ENCODE measurements around the gene CCDC92.

Gene CCDC92

DNA sequence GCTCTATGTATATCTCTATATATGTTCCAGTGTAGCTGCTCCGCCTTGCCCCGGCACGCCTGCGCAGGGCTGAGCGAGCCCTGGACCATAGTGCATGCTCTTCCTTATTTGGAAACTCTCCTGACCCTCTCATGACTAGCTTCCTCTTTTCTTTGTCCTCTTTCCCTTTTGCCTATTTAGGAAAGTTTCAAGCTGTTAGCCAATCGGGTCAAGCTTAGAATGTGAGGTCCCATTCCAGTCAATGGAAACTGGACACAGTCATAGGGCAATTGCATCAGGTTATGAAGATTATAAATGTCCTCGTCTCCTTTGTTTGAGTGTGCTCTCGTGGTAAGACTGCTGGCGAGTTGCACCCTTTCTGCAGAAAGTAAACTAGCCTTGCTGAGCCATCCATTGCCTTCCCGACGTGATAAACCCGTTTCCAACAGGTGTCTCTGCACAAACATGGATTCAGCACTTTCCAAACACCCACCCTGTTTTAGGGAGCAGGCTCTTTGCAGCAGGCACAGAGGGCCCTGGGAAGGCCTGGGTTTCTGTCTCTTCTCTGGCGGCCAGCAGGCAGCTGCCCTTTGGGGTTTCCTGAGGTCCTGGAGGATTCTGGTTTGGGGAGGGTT lies 30.9 kb downstream of the CCDC92 start:
- peak; percentile 26 for DNase-seq (ENCODE audit: low read depth)
- no peak overlapping the region for H3K4me3 ChIP-seq (ENCODE audit: low read depth, low read length)
- TF ChIP-seq, protein P1, sequence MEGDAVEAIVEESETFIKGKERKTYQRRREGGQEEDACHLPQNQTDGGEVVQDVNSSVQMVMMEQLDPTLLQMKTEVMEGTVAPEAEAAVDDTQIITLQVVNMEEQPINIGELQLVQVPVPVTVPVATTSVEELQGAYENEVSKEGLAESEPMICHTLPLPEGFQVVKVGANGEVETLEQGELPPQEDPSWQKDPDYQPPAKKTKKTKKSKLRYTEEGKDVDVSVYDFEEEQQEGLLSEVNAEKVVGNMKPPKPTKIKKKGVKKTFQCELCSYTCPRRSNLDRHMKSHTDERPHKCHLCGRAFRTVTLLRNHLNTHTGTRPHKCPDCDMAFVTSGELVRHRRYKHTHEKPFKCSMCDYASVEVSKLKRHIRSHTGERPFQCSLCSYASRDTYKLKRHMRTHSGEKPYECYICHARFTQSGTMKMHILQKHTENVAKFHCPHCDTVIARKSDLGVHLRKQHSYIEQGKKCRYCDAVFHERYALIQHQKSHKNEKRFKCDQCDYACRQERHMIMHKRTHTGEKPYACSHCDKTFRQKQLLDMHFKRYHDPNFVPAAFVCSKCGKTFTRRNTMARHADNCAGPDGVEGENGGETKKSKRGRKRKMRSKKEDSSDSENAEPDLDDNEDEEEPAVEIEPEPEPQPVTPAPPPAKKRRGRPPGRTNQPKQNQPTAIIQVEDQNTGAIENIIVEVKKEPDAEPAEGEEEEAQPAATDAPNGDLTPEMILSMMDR (conservative IDR thresholded peaks at IDR 0.05; ENCODE audit: low read depth, low read length) = no peak

DNA sequence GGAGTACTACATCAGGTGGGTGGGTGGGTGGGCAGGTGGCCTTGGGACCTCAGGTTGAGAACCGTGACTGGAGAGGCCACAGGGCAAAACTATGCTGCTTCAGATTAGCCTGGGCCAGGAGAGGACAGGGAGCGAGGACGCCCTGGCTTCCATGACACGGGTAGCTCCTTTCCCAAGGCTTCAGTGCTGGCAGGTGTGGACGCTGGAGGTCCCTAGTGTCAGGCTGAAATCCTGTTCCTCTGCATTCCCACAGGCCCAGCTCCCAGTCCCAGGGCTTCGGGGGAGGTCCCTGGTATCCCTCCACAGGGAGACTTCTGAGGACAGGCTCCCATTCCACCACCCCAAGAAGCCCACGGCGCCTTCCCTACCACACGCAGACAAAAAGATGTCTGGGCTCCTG lies 31.6 kb downstream of the CCDC92 start:
- TF ChIP-seq, protein P1 (conservative IDR thresholded peaks at IDR 0.05; ENCODE audit: low read depth, low read length) = no peak
- DNase-seq (ENCODE audit: low read depth) = no peak
- H3K4me3 ChIP-seq (ENCODE audit: low read depth, low read length) = no peak overlapping the region

DNA sequence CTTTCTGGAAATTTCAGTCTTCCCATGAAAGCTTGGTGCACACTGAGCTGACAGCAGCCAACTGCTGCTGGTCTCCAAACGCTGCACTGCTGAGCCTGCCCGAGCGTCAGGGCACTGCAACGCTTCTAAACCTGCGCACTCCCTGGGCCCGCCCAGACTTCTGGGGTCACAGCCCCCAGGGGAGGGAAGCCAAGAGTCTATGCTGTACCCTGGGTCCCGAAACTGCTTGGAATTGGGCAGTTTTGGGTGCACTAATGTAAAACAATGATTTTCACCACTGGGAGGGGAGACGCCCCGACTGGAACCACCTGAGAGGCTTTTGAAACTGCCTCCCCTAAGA lies 32.0 kb downstream of the CCDC92 start:
- no peak overlapping the region for H3K4me3 ChIP-seq (ENCODE audit: low read depth, low read length)
- TF ChIP-seq, protein P1 (conservative IDR thresholded peaks at IDR 0.05; ENCODE audit: low read depth, low read length) = no peak
- DNase-seq (ENCODE audit: low read depth) = no peak

DNA sequence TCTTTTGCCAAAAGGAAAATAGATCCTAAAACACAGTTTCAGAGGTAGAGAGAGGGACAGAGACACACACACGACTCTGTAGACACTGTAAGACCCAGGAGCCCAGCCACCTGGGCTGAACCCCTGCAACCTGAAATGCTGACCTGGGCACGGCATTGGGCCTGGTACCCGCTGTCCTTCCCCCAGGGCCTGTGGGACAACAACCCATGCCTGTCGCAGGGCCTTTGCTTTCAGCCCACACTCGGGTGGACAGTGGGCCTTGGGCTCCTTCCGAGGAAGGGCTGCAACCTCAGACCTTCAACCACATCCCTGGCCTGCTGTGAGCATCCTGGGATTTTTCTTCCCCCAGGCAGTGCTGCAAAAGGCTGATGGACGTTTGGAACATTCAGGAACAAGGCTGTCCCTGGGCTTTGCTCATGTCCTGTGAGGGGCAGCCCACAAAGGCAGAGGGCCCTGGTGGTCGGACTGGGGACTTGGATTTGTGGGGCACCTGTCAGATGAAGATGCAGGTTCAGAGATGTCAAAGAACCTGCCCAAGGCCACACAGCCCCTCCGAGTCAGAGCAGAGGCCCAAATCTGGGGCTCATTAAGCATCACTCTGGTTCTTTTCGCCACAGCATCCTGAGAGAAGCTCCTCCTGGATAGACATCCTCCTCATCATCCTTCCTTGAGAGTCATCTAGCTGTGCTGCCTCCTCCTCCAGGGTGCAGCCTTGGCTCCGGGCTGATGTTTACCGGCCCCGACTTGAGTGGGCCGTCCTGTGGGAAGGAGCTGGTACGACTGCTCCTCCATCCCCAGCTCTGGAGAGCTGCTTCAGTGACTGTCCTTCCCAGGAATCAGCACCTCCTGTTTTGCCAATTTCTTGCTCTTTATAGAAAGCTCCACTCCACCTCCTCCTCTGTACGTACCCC lies 32.7 kb downstream of the CCDC92 start:
- DNase-seq (ENCODE audit: low read depth) = no peak
- H3K4me3 ChIP-seq (ENCODE audit: low read depth, low read length) = no peak overlapping the region
- TF ChIP-seq, protein P1 (conservative IDR thresholded peaks at IDR 0.05; ENCODE audit: low read depth, low read length) = no peak

DNA sequence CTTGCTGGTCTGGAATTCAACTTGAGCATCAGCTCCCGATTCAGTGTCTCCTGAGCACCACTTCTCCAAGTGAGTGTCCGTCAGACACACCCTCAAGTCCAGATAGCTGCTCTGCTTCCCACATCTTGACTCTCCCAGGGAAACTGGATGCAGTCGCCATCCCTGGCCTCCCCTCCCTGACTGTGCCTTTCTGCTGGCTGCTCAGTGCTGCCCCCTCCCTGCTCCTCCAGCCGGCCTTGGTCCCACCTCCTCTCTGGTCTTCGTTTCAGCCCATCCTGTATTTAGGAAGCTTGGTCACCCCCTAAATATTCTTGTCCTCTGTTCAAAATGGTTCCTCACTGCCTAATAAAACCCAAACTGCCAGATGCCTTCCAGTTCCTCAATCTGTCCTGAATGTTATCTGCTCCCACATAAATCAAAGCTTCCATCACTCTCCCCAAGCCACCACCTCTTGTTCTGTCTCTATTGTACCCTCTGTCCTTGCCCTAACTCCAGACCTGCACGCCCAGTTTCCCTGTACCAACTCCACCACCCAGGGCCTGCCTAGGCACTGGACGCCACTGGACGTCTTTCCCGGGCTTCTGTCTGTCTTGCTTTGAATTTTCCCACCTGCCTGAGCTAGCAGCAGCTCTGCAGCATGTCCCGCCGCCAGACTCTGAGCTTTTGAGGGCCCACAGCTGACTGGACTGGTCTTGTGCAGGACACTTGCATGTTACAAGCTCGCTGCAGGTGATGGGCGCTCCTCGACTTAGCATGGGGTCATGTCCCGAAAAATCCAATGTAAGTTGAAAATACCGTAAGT lies 33.8 kb downstream of the CCDC92 start:
- no peak overlapping the region for H3K4me3 ChIP-seq (ENCODE audit: low read depth, low read length)
- TF ChIP-seq, protein P1 (conservative IDR thresholded peaks at IDR 0.05; ENCODE audit: low read depth, low read length) = peak; percentile 58
- DNase-seq (ENCODE audit: low read depth) = peak; percentile 14

DNA sequence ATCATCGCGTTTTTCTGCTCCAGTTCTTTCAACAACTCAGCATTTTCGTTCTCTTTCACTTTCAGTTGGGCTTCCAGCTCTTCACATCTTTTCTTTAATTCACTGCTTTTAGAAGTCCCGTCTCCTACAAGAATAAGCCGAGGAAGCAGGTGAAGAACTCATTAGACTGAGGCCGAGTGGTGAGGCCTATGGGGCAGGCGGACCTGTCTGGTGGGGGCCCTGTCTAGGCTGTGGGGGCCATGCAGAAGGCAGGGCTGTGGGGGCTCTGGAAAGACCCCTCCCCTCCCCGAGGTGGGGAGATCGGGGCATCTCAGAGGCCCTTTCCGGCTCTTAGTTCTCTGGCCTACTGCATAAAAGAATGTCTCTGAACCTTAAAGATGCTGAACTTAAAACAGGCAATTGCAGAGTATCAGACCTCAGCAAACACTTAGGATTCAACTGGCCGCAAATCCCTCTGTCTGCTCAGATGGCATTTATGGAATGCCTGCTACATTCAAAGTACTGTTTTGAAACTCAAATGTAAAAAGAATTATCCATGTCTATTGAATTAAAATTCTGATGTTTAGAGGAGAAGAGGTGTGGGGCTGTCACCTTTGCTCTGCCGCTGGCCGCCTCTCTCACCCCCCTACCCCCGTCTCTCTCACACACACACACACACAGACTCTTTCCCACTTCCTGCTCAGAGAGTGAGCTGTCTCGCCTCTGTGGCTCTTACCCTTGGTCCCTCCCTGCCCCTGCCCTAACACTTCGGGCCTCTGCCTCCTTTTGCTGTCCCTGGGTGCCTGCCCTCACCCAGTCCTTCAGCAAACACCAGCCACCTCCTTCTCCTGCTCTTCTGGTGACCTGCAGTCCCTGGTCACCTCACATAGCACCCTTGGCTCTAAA lies 34.7 kb downstream of the CCDC92 start:
- H3K4me3 ChIP-seq (ENCODE audit: low read depth, low read length) = no peak overlapping the region
- peak; percentile 31 for DNase-seq (ENCODE audit: low read depth)
- TF ChIP-seq, protein P1 (conservative IDR thresholded peaks at IDR 0.05; ENCODE audit: low read depth, low read length) = no peak

Data from choroid plexus epithelial cell (primary cell).